Non-pigmented ciliary epithelial cell (primary cell): ENCODE results near the gene RBBP9.
"Not testable (repeated sequence)": the region's sequence is repeated elsewhere in the genome, so short reads cannot be mapped to it uniquely, and the experiment has no call there.

ENCODE experiments used
- DNase-seq: peaks from one replicate; pipeline ENCODE4 v3.0.0-alpha.2; 2010; ENCODE audit warnings: low read depth

The RBBP9 gene

DNA sequence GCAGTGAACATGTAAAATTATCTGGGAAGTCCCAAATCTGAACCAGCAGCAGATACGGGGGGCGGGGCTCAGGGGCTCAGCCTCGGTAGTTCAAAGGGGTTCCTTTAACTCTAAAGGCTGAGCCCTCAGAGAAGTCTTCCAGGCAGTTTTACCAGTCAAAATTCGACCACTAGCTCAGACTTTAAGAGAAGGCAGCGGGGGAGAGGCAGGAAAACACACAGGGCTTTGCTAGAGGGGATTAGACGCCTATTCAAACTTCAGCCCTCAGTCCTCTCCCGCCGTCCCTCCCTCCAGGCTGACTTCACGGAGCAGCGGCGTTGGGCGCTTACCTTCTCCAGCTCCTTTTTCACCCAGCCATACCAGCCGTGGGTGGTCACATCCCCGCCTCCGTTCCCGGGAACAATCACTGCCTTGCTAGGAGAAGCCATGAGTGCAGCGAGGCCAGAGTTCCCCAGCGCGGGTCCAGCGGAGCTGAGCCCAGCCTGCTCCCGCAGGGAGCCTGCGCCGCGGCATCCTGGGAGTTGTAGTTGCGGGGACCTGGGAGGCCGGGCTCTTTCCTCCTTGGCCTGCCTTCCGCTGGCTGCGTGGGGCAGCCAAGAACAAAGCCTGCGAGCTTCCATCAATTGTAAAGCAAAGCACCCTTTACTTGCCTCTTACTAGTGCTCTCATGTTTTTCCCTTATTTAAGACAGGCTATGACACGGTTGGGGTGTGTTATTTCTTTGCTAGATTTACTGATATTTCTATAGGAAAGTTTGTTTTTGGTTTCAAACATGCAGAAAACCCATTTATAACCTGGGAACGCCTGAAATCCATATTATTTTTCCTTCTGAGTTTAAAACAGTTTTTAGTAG is at the start of gene RBBP9:
Gene RBBP9 (minus strand): TSS at position 486 of the 853 bp plus-strand sequence. CDS start 58 bp downstream, at position 428.
- DNase-seq = peak; percentile 26

DNA sequence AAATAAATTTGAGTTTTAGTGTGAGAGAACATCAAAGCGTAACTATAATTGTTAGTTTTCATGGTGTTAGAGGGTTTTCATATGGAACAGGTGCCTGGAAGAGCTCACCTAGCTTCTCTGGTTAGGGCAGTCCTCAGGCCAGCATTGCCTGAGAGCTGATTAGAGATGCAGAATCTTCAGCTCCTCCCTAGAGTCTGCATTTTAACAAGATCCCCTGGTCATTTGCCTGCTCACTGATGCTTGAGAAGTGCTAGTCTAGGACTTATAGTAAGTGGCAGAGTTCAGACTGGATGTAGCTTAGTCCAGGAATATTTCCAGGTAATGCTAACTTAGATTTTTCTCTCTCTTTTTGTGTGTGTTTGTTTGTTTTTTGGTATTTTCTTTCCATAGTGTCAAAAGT is 48.5 kb upstream of the RBBP9 start:
- DNase-seq = no peak

DNA sequence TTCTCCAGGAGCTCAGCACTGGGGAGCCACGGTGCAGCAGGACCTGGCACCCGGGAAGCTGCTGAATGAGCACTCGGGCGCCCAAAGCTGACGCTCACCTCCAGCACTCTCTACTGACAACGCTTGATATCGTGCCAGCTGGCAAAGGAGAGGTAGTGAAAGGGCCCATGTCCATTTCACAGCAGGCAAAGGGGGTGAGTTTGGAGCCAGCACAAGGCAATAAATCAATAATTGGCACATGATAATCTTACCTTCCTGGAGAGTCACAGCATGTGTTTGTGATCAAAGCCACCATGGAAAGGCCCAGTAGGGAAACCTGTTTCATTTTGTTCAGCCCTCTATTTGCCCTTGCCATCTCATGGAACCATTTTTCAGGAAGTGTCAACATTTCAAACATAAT is 46.9 kb upstream of the RBBP9 start:
- DNase-seq = no peak

DNA sequence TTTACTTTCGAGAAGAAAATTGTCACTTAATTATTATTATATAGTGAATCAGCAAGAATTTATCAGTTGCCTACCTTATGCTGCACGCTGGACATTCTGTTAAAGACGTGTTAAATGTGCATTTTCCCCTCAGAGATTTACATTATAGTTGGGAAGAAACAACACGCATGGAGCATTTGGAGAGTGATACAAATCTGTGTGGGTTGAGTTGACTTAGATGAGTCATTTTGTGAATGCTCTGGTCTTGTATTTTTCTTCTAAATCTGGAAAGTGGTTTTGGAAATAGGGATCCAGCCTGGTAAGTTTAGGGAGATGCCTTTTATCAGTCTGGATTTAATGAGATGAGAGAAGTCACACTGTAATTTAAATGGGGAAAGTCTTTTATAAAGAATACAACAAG is 46.2 kb upstream of the RBBP9 start:
- DNase-seq = no peak

DNA sequence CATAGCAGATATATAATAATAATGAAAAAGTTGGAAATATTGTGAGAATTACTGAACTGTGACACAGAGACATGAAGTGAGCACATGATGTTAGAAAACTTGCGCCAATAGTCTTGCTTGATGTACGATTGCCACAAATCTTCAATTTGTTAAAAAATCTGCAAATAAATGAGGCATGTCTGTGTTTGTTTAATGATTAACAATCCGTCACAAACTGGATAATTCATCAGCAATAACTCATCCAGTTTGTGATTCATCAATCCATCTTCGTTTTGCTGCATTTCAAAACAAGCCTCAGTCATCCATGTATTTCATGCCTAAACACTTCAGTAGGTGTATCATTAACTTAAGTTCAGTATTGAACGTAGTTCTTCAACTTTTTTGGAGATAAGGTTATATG is 44.7 kb upstream of the RBBP9 start:
- no peak for DNase-seq

DNA sequence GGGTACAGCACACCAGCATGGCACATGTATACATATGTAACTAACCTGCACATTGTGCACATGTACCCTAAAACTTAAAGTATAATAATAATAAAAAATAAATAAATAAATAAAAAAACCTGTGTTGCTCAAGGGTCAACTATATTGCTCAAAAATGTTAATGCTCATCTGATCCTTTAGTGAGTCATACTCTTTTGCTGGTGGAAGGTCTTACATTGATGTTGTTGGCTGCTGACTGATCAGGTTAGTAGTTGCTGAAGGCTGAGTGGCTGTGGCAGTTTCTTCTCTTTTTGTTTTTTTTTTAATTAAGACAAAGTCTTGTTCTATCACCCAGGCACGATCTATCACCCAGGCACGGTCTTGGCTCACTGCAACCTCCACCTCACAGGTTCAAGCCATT is 40.6 kb upstream of the RBBP9 start:
- DNase-seq = no peak

DNA sequence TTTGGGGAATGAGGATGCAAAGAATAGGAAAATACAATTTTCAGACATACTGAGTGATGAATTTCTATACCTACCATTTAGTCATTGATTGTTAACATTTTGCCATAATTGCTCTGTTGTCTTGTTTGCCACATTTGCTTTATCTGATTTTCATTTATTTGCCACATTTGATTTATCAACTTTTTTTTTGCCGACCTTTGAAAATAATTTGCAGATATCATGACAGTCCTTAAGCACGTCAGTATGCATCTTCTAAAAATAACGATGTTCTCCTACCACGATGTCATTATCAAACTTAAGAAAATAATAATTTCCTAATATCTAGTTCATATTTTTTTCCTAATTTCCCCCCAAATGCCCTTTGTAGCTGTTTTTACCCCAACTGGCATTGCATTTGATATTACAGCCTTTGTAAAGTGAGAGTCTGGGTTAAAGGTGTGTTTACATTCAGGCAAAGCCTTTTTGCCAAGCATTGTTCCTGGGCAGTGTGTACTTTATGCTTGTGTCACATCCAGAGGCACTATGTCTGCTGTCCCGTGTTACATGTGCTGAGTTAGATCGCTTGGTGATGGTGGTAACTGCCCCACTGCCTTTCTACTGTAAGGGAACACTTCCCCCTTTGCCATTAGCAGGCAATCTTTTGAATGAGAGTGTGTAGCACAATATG is 37.1 kb upstream of the RBBP9 start:
- no peak for DNase-seq

DNA sequence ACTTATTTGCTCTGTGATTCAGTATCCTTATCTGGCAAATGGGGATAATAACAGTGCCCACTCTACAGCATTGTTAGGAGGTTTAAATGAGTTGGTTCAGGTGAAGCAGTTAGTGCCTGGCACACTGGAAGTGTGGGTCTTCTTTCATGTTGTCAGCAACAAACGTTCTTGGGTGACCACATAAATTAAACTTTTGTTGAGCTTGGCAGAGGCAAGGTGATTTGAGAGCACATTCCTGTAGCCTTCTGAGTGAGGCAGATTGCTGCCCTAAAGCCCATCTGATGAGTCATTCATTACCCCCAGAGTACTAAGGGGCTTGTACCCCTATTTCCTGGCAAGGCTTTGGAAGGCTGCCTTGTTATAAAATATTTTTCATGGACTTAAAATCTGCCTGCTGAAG is 36.5 kb upstream of the RBBP9 start:
- DNase-seq = no peak

DNA sequence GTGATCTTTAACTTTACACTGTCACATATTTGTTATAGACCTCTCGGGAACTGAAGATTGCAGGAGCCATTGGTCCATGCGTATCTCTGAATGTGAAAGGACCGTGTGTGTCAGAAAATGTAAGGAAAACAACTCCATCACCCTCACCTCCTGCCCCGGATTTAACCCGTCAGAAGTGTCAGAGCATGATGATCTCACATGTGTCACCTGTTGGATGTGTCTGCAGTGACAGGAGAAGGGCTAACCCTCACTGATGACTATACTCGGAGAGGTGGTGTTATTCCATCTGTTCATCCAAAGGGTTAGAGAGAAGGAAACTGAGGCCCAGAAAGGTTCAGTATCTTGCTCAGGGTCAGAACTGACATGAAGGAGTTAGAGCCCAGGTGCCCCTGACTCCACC is 35.6 kb upstream of the RBBP9 start:
- no peak for DNase-seq

DNA sequence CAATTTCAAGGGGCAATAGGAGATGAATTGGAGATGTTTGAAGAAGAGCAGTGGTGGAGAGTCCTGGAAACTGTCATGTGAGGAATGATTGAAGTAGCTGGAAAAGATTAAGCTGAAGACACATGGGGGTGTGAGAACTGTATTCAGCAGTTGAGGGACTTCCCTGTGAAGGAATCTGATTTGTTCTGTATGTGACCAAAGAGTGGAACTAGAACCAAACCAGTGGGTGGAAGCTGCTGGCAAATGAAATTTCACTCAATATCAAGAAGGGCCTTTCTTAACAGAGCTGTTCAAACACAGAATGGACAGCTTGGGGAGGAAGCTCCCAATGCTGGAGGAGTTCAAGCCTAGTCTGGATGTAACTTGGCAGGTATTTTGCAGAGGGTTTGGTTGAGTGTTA is 32.0 kb upstream of the RBBP9 start:
- DNase-seq = no peak

DNA sequence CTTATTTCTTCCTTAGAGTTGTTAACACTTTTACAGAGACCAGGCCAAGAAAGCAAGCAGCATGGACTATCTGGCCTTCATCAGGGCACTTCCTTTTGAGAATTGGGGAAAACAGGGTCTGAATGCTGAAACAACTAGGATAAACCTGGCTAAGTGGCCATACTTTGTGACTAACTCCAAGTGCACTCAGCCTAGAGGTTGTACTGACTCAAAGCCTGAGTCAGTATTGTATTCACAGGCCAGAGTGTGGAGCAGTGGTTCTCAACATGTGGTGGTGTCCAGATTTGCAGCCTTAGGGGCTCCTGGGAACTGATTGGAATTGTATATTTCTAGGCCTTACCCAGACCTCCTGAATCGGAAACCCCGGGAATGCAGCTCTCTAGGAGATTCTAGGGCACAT is 30.8 kb upstream of the RBBP9 start:
- DNase-seq = no peak

DNA sequence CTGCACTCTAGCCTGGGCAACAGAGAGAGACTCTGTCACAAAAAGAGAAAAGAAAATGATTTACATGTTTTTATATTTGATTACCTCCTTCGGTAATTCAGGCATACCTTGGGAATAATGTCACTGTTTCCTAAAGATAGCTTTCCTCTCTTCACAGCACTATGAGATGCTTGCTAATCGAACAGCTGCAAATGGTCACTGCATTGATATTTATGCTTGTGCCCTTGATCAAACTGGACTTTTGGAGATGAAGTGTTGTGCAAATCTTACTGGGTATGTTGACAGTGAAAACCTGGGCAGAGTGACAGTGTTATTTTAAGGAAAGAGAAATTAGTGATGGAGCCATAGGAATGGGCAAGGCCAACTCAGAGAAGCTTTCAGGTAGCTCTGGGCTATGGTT is 30.3 kb upstream of the RBBP9 start:
- DNase-seq = no peak

DNA sequence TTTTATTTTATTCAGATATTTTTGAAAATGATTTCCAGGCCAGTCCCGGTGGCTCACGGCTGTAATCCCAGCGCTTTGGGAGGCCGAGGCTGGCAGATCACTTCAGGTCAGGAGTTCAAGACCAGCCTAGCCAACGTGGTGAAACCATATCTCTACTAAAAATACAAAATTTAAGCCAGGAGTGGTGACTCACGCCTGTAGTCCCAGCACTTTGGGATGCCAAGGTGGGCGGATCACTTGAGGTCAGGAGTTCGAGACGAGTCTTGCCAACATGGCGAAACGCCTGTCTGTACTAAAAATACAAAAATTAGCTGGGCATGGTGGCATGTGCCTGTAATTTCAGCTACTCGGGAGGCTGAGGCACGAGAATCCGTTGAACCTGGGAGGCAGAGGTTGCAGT is 29.7 kb upstream of the RBBP9 start:
- DNase-seq = not testable (repeated sequence)

DNA sequence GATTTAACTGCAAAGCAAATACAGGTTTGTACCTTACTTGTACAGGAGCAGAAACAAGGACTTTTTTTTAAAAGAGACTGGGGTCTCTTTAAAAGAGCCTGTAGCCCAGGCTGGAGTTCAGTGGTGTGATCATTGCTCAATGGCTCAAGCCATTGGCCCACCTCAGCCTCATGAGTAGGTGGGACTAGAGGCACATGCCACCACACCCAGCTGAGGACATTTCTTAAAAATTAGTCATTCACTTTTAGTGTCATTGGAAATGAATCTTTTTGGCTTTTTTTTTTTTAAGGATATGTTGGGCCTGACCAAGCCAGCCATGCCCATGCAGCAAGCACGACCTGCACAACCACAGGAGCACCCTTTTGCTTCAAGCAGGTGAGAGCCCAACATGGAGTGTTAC is 27.6 kb upstream of the RBBP9 start:
- DNase-seq = no peak

DNA sequence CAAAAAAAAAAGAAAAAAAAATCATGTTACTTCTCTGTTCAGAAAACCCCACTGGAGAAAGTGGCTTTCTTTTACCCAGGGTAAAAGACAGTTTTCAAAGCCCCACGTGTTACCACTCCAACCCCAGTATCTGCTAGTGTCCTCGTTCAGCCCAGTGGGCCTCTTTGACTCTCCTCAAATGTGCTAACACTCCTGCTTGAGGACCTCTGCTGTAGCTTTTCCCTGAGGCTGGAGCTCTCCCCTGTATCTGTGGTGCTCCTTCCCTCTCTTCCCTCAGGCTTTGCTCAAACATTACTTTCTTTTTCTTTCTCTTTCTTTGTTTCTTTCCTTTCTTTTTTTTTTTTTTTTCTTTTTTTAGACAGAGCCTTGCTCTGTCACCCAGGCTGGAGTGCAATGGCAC is 26.0 kb upstream of the RBBP9 start:
- DNase-seq = no peak

DNA sequence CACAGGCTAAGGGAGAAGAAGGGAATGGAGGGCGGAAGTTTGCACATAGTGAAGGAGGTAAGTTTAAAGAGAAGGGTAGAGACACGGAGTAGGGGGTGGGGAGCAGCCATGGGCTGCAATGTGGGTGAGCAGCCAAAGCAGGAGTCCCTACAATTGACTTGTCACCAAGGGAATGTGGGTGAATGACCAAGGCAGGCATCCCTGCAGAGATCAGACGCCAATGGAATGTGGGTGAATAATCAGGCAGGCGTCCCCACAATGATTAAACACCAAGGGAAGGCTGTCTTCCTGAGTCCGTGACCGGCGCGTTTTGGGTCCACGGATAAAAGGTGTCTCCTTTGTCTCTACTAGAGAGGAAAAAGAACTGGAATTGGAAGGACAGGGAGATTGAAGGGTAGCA is 25.0 kb upstream of the RBBP9 start:
- DNase-seq = not testable (repeated sequence)

DNA sequence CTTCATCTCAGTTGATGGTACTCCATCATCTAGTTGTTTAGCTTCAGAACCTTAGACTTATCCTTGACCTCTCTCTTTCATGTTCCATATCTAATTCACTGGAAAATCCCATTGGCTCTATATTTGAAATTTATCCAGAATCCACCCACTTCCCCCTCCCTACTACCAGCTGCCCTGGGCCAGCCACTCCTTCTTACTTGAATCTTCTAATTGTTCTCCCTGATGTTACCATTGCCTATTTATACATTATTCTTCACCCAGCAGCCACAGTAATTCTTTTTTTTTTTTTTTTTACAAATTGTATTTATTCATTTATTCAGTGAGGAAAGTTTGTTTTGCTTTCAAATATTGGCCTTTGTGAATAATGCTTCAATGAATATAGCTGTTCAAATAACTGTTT is 18.9 kb upstream of the RBBP9 start:
- DNase-seq = no peak

DNA sequence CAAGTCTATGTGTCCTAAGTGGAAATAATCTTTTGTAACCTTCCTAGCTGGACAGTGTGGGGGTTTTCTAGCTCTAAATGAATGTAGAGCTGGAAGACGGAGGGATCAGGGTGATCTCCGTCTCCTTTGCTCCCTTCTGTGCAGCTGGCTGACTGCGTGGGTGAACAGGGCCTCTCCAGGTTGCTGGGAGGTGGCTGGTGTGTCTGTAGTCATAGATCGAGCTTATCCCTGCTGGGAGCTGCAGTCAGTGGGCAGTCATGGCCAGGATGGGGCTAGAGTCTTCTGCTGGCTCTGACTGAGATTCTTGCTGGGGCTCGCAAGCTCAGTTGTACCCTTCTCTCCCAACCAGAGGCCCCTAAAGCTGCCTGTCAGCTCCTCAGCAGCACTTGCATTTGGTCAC is 17.1 kb upstream of the RBBP9 start:
- no peak for DNase-seq

DNA sequence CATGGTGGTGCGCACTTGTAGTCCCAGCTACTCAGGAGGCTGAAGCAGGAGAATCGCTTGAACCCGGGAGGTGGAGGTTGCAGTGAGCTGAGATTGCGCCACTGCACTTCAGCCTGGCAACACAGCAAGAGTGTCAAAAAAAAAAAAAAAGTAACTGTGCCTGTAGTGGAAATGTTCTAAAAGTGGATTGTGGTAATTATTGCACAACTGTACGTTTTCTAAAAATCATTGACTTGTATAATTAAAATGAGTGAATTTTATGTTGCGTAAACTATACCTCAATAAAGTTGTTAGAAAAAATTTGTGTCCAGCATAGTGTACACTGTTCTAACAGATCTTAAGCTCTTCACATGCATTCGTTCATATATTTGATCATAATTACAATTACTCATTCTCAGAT is 16.2 kb upstream of the RBBP9 start:
- DNase-seq = no peak

DNA sequence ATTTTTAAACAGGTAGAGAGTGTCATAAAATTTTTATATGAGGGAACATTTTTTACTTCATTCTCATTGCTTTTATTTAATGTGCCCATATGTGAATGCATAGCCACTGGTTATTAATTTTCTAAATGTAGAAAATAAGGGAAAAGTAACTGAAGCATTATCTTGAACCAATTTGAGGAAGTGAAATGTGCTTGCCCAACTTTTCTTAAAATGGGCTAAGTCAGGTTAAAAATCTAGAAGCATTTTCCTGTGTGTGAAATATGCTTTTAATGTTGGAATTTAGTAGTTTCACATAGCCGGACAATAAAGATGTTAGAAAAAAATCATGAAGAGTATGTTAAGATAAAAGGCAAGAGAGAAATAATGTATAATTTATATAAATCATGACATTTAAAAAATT is 14.5 kb upstream of the RBBP9 start:
- DNase-seq = no peak

DNA sequence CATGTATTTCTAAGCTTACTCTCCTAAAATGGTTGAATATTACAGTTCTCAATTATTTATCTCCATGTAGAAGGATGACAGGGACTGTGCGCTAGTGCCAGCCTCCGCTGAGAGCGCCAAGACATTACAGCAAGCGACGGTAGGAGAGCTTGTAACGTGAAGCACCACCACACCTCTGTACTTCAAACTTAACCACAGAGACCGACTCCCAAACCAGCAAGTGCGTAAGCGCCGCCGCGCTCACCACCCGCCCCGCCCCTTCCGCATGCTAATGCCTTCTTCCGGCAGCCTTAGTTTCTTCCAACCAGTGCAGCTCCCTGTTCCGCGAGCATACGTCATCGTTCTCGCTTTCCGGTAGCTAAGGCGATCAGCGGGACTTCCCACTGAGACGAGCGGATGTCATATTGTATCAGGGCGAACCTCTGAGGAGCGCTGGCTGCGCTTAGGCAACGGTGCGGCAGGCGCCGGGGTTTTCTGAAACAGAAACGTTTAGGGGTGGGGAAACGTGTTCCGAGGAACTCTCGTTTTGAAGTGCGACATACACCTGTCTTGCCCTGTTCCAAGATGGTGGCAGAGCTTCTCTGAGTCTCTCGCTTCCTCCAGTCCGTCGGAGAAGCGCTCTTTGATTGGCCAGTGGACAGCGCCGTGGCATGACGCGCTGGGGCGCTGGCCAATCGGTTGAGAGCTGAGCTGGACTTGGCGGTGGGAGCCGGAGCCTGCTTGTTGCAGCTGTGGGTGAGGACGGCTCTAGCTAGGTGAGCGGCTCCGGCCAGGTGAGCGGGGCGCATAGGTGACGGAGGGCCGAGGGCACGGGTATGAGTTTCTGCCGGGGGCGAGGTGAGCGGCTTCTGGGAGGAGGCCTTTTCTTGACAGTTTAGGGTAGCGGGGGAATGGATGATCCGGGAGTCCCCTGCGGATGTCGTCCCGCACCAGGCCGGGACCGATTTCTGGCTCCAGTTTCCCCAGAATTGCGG is 10.5 kb upstream of the RBBP9 start, which contains the start of gene SEC23B:
Gene SEC23B (plus strand): TSS at position 723 of the 974 bp plus-strand sequence. CDS start 2,896 bp downstream, outside the sequence.
- peak; percentile 92 for DNase-seq

DNA sequence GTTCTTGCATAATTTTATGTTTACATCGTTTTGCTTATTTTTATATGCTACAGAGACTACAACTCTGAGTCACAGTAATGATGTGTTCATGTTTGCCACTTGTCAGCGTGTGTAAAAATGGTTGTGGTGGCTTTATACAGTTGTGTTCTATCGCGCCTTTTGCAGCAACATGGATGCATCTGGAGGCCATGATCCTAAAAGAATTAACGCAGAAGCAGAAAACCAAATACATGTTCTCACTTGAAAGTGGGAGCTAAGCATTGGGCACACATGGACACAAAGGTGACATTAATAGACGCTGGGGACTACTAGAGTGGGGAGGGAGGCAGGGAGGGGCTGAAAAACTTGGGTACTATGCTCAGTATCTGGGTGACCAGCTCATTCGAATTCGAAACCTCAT is 9.7 kb upstream of the RBBP9 start:
- no peak for DNase-seq
